ENCODE measurements around the gene TFF3. TPM values are rescaled to one million over a fixed set of nuclear protein-coding genes. Genes with fewer than 3 reads are reported as not detected.

TFF3 gene
- total and polyA plus RNA-seq, 10 of the 15 experiments (the other 5 are each of a cell fraction or from before 2014, with no cell fraction given) = not detected

- no peak for TF ChIP-seq SRF (IDR thresholded peaks at IDR 0.05; ENCODE audit: low read depth in 2 of 2, low read length in 2 of 2)
- TF ChIP-seq NR2C1 (IDR thresholded peaks at IDR 0.05) = no peak
- TF ChIP-seq IKZF2 (IDR thresholded peaks at IDR 0.05) = no peak
- TF ChIP-seq FOXM1 (IDR thresholded peaks at IDR 0.05; ENCODE audit: low read depth, low read length) = no peak
- TF ChIP-seq IRF3 (IDR thresholded peaks at IDR 0.05) = no peak
- no peak for TF ChIP-seq HSF1 (IDR thresholded peaks at IDR 0.05; ENCODE audit: low read depth, low read length)
- no peak for TF ChIP-seq MLLT1 (IDR thresholded peaks at IDR 0.05)
- no peak for TF ChIP-seq YY1 (IDR thresholded peaks at IDR 0.05; ENCODE audit: low read depth, low read length)
- TF ChIP-seq NRF1 (conservative IDR thresholded peaks at IDR 0.05; ENCODE audit: low read depth, low read length) = no peak
- TF ChIP-seq GABPA (IDR thresholded peaks at IDR 0.05; ENCODE audit: low read depth) = no peak
- TF ChIP-seq CREM (IDR thresholded peaks at IDR 0.05; ENCODE audit: low read depth) = no peak
- no peak for TF ChIP-seq KLF5 (IDR thresholded peaks at IDR 0.05; ENCODE audit: partially characterized antibody)
- no peak for TF ChIP-seq MEF2A (IDR thresholded peaks at IDR 0.05; ENCODE audit: insufficient read depth, low read depth, low read length)
- no peak for TF ChIP-seq CHD2 (IDR thresholded peaks at IDR 0.05; ENCODE audit: borderline replicate concordance, low read depth, low read length)
- TF ChIP-seq ZNF274 (IDR thresholded peaks at IDR 0.05; ENCODE audit: insufficient read depth, insufficient read length) = no peak
- Histone ChIP-seq H3K36me3 (ENCODE audit: control insufficient read depth in 2 of 2, insufficient read depth in 2 of 2, low read length in 1 of 2) (no peaks in the 10 kb centered on the region), H3K4me3 (no peak overlapping the region), H3K4me2 (ENCODE audit: control insufficient read depth, insufficient read depth) (no peak overlapping the region), H2AFZ (ENCODE audit: control insufficient read depth, low read depth, low read length) (no peak overlapping the region), H3K27me3 (replicated peaks in 1 of 2; ENCODE audit: control insufficient read depth in 2 of 2, insufficient read depth in 2 of 2, low read length in 1 of 2) (no peaks in the 10 kb centered on the region), H3K27ac (ENCODE audit: control insufficient read depth, insufficient read depth) (no peak overlapping the region), H3K4me1 (ENCODE audit: control insufficient read depth, insufficient read depth, low read length) (peaks cover 3% of the 10 kb centered on the region), H3K9me3 (replicated peaks; ENCODE audit: control insufficient read depth, insufficient read depth, low read length) (no peaks in the 10 kb centered on the region), H4K20me1 (ENCODE audit: control insufficient read depth, insufficient read depth) (no peaks in the 10 kb centered on the region), H3K79me2 (ENCODE audit: control insufficient read depth, insufficient read depth, low read length) (no peaks in the 10 kb centered on the region), H3K9ac (ENCODE audit: control insufficient read depth, insufficient read depth, low read length) (no peak overlapping the region)
- in situ Hi-C loops (cut with MboI) = no loop called here
- FAIRE-seq = no peak
- WGBS (ENCODE audit: insufficient coverage, insufficient replicate concordance, low lambda C conversion rate, missing lambda C conversion rate) = 69% methylated on average over 18 of the region's 20 CpGs
- no peak for DNase-seq (ENCODE audit: low read depth, low spot score)
- ATAC-seq = no peak
- CTCF ChIA-PET = interaction anchor here (1.4 to 1.5 kb wide), 2 partner anchors 7 to 59 kb away, joined by 3 to 6 read pairs; no protein-coding TSS in a partner anchor
- no TSS peak for BruUV-seq (replicated peaks)
- SMC1A ChIA-PET (ENCODE audit: uncharacterized antibody, unreplicated experiment) = interaction anchor here (0.7 kb wide), 2 partner anchors 59 to 86 kb away, joined by 3 to 4 read pairs; partner anchors contain the start of gene UBASH3A
- intact Hi-C loops (cut with micrococcal nuclease; ENCODE audit: unreplicated experiment) = no loop called here
- POLR2A ChIA-PET = no interaction called here
- RAD21 ChIA-PET (ENCODE audit: unreplicated experiment) = no interaction called here
These were observed 2.9 kb upstream of the TFF3 start for GRCh38 chr21:42317826-42318746.

Data from GM12878 (cell line).